ENCODE measurements around the gene COL15A1.

Gene COL15A1

GRCh38 chr9:98958271-98958984, 14.7 kb downstream of the COL15A1 start:
- TF ChIP-seq JUND (IDR thresholded peaks at IDR 0.05; ENCODE audit: low read depth): no peak
- in situ Hi-C loops (cut with HindIII; ENCODE audit: low pct_unique_long_range_greater_than_20kb, low sequenced_read_pairs): no loop called here
- no peak for DNase-seq (ENCODE audit: low read depth in 1 of 2, low spot score in 1 of 2)

GRCh38 chr9:98960409-98960808, 16.7 kb downstream of the COL15A1 start:
- in situ Hi-C loops (cut with HindIII; ENCODE audit: low pct_unique_long_range_greater_than_20kb, low sequenced_read_pairs): no loop called here
- no peak for TF ChIP-seq JUND (IDR thresholded peaks at IDR 0.05; ENCODE audit: low read depth)
- no peak for DNase-seq (ENCODE audit: low read depth in 1 of 2, low spot score in 1 of 2)

GRCh38 chr9:98961513-98962180, 17.9 kb downstream of the COL15A1 start:
- in situ Hi-C loops (cut with HindIII; ENCODE audit: low pct_unique_long_range_greater_than_20kb, low sequenced_read_pairs): no loop called here
- no peak for DNase-seq (ENCODE audit: low read depth in 1 of 2, low spot score in 1 of 2)
- TF ChIP-seq JUND (IDR thresholded peaks at IDR 0.05; ENCODE audit: low read depth): no peak

GRCh38 chr9:98962181-98962560, 18.5 kb downstream of the COL15A1 start:
- TF ChIP-seq JUND (IDR thresholded peaks at IDR 0.05; ENCODE audit: low read depth): no peak
- in situ Hi-C loops (cut with HindIII; ENCODE audit: low pct_unique_long_range_greater_than_20kb, low sequenced_read_pairs): no loop called here
- no peak for DNase-seq (ENCODE audit: low read depth in 1 of 2, low spot score in 1 of 2)

GRCh38 chr9:98962861-98963260, 19.2 kb downstream of the COL15A1 start:
- TF ChIP-seq JUND (IDR thresholded peaks at IDR 0.05; ENCODE audit: low read depth): no peak
- in situ Hi-C loops (cut with HindIII; ENCODE audit: low pct_unique_long_range_greater_than_20kb, low sequenced_read_pairs): no loop called here
- peak in 1 of 2 experiments; percentile 26 for DNase-seq (ENCODE audit: low read depth in 1 of 2, low spot score in 1 of 2)

GRCh38 chr9:98964201-98964600, 20.5 kb downstream of the COL15A1 start:
- no peak for DNase-seq (ENCODE audit: low read depth in 1 of 2, low spot score in 1 of 2)
- no peak for TF ChIP-seq JUND (IDR thresholded peaks at IDR 0.05; ENCODE audit: low read depth)
- in situ Hi-C loops (cut with HindIII; ENCODE audit: low pct_unique_long_range_greater_than_20kb, low sequenced_read_pairs): no loop called here

GRCh38 chr9:98964911-98965336, 21.2 kb downstream of the COL15A1 start:
- no peak for DNase-seq (ENCODE audit: low read depth in 1 of 2, low spot score in 1 of 2)
- in situ Hi-C loops (cut with HindIII; ENCODE audit: low pct_unique_long_range_greater_than_20kb, low sequenced_read_pairs): no loop called here
- no peak for TF ChIP-seq JUND (IDR thresholded peaks at IDR 0.05; ENCODE audit: low read depth)

- no peak for DNase-seq (ENCODE audit: low read depth in 1 of 2, low spot score in 1 of 2)
- TF ChIP-seq JUND (IDR thresholded peaks at IDR 0.05; ENCODE audit: low read depth): no peak
- in situ Hi-C loops (cut with HindIII; ENCODE audit: low pct_unique_long_range_greater_than_20kb, low sequenced_read_pairs): no loop called here
Observed at GRCh38 chr9:98966676-98967075, 23.0 kb downstream of the COL15A1 start.

- no peak for DNase-seq (ENCODE audit: low read depth in 1 of 2, low spot score in 1 of 2)
- TF ChIP-seq JUND (IDR thresholded peaks at IDR 0.05; ENCODE audit: low read depth): no peak
- in situ Hi-C loops (cut with HindIII; ENCODE audit: low pct_unique_long_range_greater_than_20kb, low sequenced_read_pairs): no loop called here
Observed at GRCh38 chr9:98967257-98967656, 23.6 kb downstream of the COL15A1 start.

GRCh38 chr9:98967680-98968079, 24.0 kb downstream of the COL15A1 start:
- in situ Hi-C loops (cut with HindIII; ENCODE audit: low pct_unique_long_range_greater_than_20kb, low sequenced_read_pairs): no loop called here
- DNase-seq (ENCODE audit: low read depth in 1 of 2, low spot score in 1 of 2): no peak
- TF ChIP-seq JUND (IDR thresholded peaks at IDR 0.05; ENCODE audit: low read depth): no peak

GRCh38 chr9:98968601-98969337, 25.1 kb downstream of the COL15A1 start:
- no peak for TF ChIP-seq JUND (IDR thresholded peaks at IDR 0.05; ENCODE audit: low read depth)
- in situ Hi-C loops (cut with HindIII; ENCODE audit: low pct_unique_long_range_greater_than_20kb, low sequenced_read_pairs): no loop called here
- DNase-seq (ENCODE audit: low read depth in 1 of 2, low spot score in 1 of 2): no peak

GRCh38 chr9:98970532-98971041, 26.9 kb downstream of the COL15A1 start:
- no peak for DNase-seq (ENCODE audit: low read depth in 1 of 2, low spot score in 1 of 2)
- in situ Hi-C loops (cut with HindIII; ENCODE audit: low pct_unique_long_range_greater_than_20kb, low sequenced_read_pairs): no loop called here
- TF ChIP-seq JUND (IDR thresholded peaks at IDR 0.05; ENCODE audit: low read depth): no peak
